ENCODE data around the gene ZCCHC3.

ZCCHC3 gene

GRCh38 chr20:294602-295001 lies 2.8 kb upstream of the ZCCHC3 start:
- POLR2A ChIA-PET: interaction anchor here (1.0 kb wide), 1 partner anchor 31 kb away, joined by 4 read pairs; the partner anchor contains the start of gene SOX12
- no peak overlapping the region for H3K4me3 ChIP-seq (ENCODE audit: control insufficient read depth in 1 of 7, extremely low read depth in 1 of 7, insufficient read depth in 4 of 7, low read depth in 2 of 7, low read length in 6 of 7)
- H3K27ac ChIP-seq (ENCODE audit: insufficient read depth in 1 of 2, low read depth in 1 of 2, low read length in 2 of 2, poor library complexity in 1 of 2, severe bottlenecking in 2 of 2): no peak overlapping the region
- CTCF ChIA-PET: interaction anchor here (1.7 to 2.6 kb wide), 3 partner anchors 30 to 37 kb away, joined by 5 to 8 read pairs (median 6); partner anchors contain the start of gene SOX12
- 93% methylated on average over 5 of the region's 5 CpGs for WGBS (ENCODE audit: insufficient coverage)
- peaks cover 0 to 6% (median under 1%) of the 10 kb centered on the region in 4 experiments for H3K36me3 ChIP-seq (ENCODE audit: control insufficient read depth in 4 of 4, insufficient read depth in 4 of 4, low read length in 3 of 4)
- H3K4me1 ChIP-seq (ENCODE audit: control extremely low read depth in 1 of 4, control insufficient read depth in 4 of 4, insufficient read depth in 4 of 4, low read length in 3 of 4): peaks cover 25 to 48% (median 32%) of the 10 kb centered on the region in 4 experiments
- no peak for DNase-seq
- no peaks in the 10 kb centered on the region for H3K9me3 ChIP-seq (ENCODE audit: control extremely low read depth in 1 of 5, control insufficient read depth in 4 of 5, insufficient read depth in 2 of 5, low read depth in 1 of 5, low read length in 4 of 5)
- H3K27me3 ChIP-seq (replicated peaks in 2 of 5; ENCODE audit: control insufficient read depth in 4 of 5, insufficient read depth in 5 of 5, low read length in 4 of 5): no peaks in the 10 kb centered on the region

- Histone ChIP-seq H3K27me3 (replicated peaks in 2 of 5; ENCODE audit: control insufficient read depth in 4 of 5, insufficient read depth in 5 of 5, low read length in 4 of 5) (no peaks in the 10 kb centered on the region), H3K4me1 (ENCODE audit: control extremely low read depth in 1 of 4, control insufficient read depth in 4 of 4, insufficient read depth in 4 of 4, low read length in 3 of 4) (peaks cover 31 to 53% (median 40%) of the 10 kb centered on the region in 4 experiments)
Measured at GRCh38 chr20:295804-296203, 1.6 kb upstream of the ZCCHC3 start.

GRCh38 chr20:297925-298775 lies 780 bp downstream of the ZCCHC3 start:
- Histone ChIP-seq H3K27me3 (replicated peaks in 2 of 5; ENCODE audit: control insufficient read depth in 4 of 5, insufficient read depth in 5 of 5, low read length in 4 of 5) (no peaks in the 10 kb centered on the region), H3K27ac (ENCODE audit: insufficient read depth in 1 of 2, low read depth in 1 of 2, low read length in 2 of 2, poor library complexity in 1 of 2, severe bottlenecking in 2 of 2) (peak overlapping the region; percentile 93 to 95), H3K4me1 (ENCODE audit: control extremely low read depth in 1 of 4, control insufficient read depth in 4 of 4, insufficient read depth in 4 of 4, low read length in 3 of 4) (peaks cover 17 to 45% (median 32%) of the 10 kb centered on the region in 4 experiments), H3K36me3 (ENCODE audit: control insufficient read depth in 4 of 4, insufficient read depth in 4 of 4, low read length in 3 of 4) (peaks cover 0 to 20% (median 1%) of the 10 kb centered on the region in 4 experiments), H3K9me3 (ENCODE audit: control extremely low read depth in 1 of 5, control insufficient read depth in 4 of 5, insufficient read depth in 2 of 5, low read depth in 1 of 5, low read length in 4 of 5) (no peaks in the 10 kb centered on the region), H3K4me3 (ENCODE audit: control insufficient read depth in 1 of 7, extremely low read depth in 1 of 7, insufficient read depth in 4 of 7, low read depth in 2 of 7, low read length in 6 of 7) (peak overlapping the region; percentile 86 to 98 (median 97))
- CTCF ChIA-PET: interaction anchor here (1.2 to 6.0 kb wide), 3 partner anchors 11 to 32 kb away, joined by 3 to 28 read pairs (median 26); no protein-coding TSS in a partner anchor
- POLR2A ChIA-PET: interaction anchor here (1.2 to 3.0 kb wide), 2 partner anchors 12 to 27 kb away, joined by 4 to 12 read pairs; partner anchors contain the start of gene SOX12
- WGBS (ENCODE audit: insufficient coverage): 0% methylated on average over 61 of the region's 75 CpGs
- DNase-seq: peak in 2 of 3 donors; percentile 41 to 45

More at GRCh38 chr20:295804-296203, 1.6 kb upstream of the ZCCHC3 start:
- Histone ChIP-seq H3K36me3 (ENCODE audit: control insufficient read depth in 4 of 4, insufficient read depth in 4 of 4, low read length in 3 of 4) (peaks cover 0 to 18% (median 1%) of the 10 kb centered on the region in 4 experiments), H3K27ac (ENCODE audit: insufficient read depth in 1 of 2, low read depth in 1 of 2, low read length in 2 of 2, poor library complexity in 1 of 2, severe bottlenecking in 2 of 2) (no peak overlapping the region), H3K4me3 (ENCODE audit: control insufficient read depth in 1 of 7, extremely low read depth in 1 of 7, insufficient read depth in 4 of 7, low read depth in 2 of 7, low read length in 6 of 7) (no peak overlapping the region), H3K9me3 (ENCODE audit: control extremely low read depth in 1 of 5, control insufficient read depth in 4 of 5, insufficient read depth in 2 of 5, low read depth in 1 of 5, low read length in 4 of 5) (no peaks in the 10 kb centered on the region)
- POLR2A ChIA-PET: no interaction called here
- CTCF ChIA-PET: interaction anchor here (1.5 to 1.9 kb wide), 2 partner anchors 29 to 35 kb away, joined by 4 to 6 read pairs; partner anchors contain the start of gene SOX12
- WGBS (ENCODE audit: insufficient coverage): 96% methylated on average over 3 of the region's 4 CpGs
- no peak for DNase-seq

- DNase-seq: no peak
- Histone ChIP-seq H3K36me3 (ENCODE audit: control insufficient read depth in 4 of 4, insufficient read depth in 4 of 4, low read length in 3 of 4) (peaks cover 0 to 20% (median 1%) of the 10 kb centered on the region in 4 experiments), H3K9me3 (ENCODE audit: control extremely low read depth in 1 of 5, control insufficient read depth in 4 of 5, insufficient read depth in 2 of 5, low read depth in 1 of 5, low read length in 4 of 5) (no peaks in the 10 kb centered on the region), H3K4me3 (ENCODE audit: control insufficient read depth in 1 of 7, extremely low read depth in 1 of 7, insufficient read depth in 4 of 7, low read depth in 2 of 7, low read length in 6 of 7) (peak overlapping the region; percentile 86 to 98 (median 97)), H3K27me3 (replicated peaks in 2 of 5; ENCODE audit: control insufficient read depth in 4 of 5, insufficient read depth in 5 of 5, low read length in 4 of 5) (no peaks in the 10 kb centered on the region), H3K4me1 (ENCODE audit: control extremely low read depth in 1 of 4, control insufficient read depth in 4 of 4, insufficient read depth in 4 of 4, low read length in 3 of 4) (peaks cover 17 to 45% (median 32%) of the 10 kb centered on the region in 4 experiments), H3K27ac (ENCODE audit: insufficient read depth in 1 of 2, low read depth in 1 of 2, low read length in 2 of 2, poor library complexity in 1 of 2, severe bottlenecking in 2 of 2) (peak overlapping the region in 1 of 2 experiments; percentile 95)
- ChIA-PET POLR2A (interaction anchor here (0.6 to 3.0 kb wide), 5 partner anchors 11 to 27 kb away, joined by 3 to 12 read pairs (median 4); partner anchors contain the start of gene SOX12), CTCF (interaction anchor here (0.6 to 6.0 kb wide), 6 partner anchors 10 to 1889 kb away, joined by 3 to 28 read pairs (median 6); no protein-coding TSS in a partner anchor)
- WGBS (ENCODE audit: insufficient coverage): 3% methylated on average over 8 of the region's 15 CpGs
Measured at GRCh38 chr20:298776-299391, 1.5 kb downstream of the ZCCHC3 start.

DNA sequence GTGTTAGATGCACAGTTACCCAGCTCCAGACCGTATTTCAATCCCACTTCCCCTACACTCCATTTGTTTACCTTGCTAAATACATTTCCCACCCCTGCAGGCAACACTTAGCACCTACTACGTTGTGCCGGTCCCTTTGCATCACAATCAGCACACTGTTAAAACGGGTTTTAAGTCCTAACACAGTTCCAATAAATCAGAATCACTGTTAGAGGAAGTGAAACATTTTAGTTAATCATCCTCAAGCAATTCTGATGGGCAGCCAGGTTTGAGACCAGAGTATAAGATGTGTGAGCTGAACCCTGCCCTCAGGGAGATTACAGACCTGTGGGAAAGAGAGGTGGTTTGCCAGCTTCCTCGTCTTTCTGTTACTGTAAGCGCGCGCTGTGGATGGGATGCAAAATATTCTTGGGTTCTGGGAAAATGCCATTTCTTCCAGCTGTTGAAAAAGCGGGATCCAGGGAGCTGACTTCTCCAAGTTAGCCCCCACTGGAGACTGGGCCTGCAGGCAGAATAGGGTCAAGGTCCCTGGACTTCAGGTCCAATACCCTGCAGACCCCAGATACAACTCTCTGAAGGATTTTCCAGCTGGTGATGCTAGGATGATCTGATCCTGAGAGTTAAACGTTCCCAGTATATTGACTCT lies 3.1 kb downstream of the ZCCHC3 start:
- WGBS (ENCODE audit: insufficient coverage): 65% methylated on average over 3 of the region's 10 CpGs
- POLR2A ChIA-PET: interaction anchor here (0.6 to 3.0 kb wide), 2 partner anchors 9 to 93 kb away, joined by 3 to 12 read pairs; no protein-coding TSS in a partner anchor
- Histone ChIP-seq H3K4me1 (ENCODE audit: control extremely low read depth in 1 of 4, control insufficient read depth in 4 of 4, insufficient read depth in 4 of 4, low read length in 3 of 4) (peaks cover 17 to 45% (median 32%) of the 10 kb centered on the region in 4 experiments), H3K27me3 (replicated peaks in 2 of 5; ENCODE audit: control insufficient read depth in 4 of 5, insufficient read depth in 5 of 5, low read length in 4 of 5) (no peaks in the 10 kb centered on the region), H3K9me3 (ENCODE audit: control extremely low read depth in 1 of 5, control insufficient read depth in 4 of 5, insufficient read depth in 2 of 5, low read depth in 1 of 5, low read length in 4 of 5) (no peaks in the 10 kb centered on the region), H3K27ac (ENCODE audit: insufficient read depth in 1 of 2, low read depth in 1 of 2, low read length in 2 of 2, poor library complexity in 1 of 2, severe bottlenecking in 2 of 2) (no peak overlapping the region), H3K4me3 (ENCODE audit: control insufficient read depth in 1 of 7, extremely low read depth in 1 of 7, insufficient read depth in 4 of 7, low read depth in 2 of 7, low read length in 6 of 7) (peak overlapping the region in 3 of 7 experiments; percentile 95 to 98 (median 97)), H3K36me3 (ENCODE audit: control insufficient read depth in 4 of 4, insufficient read depth in 4 of 4, low read length in 3 of 4) (peaks cover 0 to 20% (median 1%) of the 10 kb centered on the region in 4 experiments)
- CTCF ChIA-PET: interaction anchor here (1.0 to 6.0 kb wide), 5 partner anchors 8 to 33 kb away, joined by 3 to 28 read pairs (median 8); no protein-coding TSS in a partner anchor
- DNase-seq: peak in 1 of 3 donors; percentile 5

Measured in common myeloid progenitor, CD34-positive (primary cell).